Mucosa of rectum (tissue), 2 donors: Measurements from ENCODE around the gene SACS.

Source experiments
- H3K27ac ChIP-seq, 2 donors: one replicate each; pipeline ENCODE4 v1.7.0; 2013; ENCODE audit warnings: inconsistent platforms in 2 of 2, low read depth in 2 of 2, low read length in 2 of 2
- H3K27me3 ChIP-seq, 2 donors: one replicate each; pipeline ENCODE4 v1.7.0; 2013; ENCODE audit warnings: low read length in 2 of 2; ENCODE audit not compliant: control insufficient read depth in 2 of 2, insufficient read depth in 2 of 2
- H3K36me3 ChIP-seq, 2 donors: one replicate each; pipeline ENCODE4 v1.7.0; 2013; ENCODE audit warnings: low read length in 2 of 2; ENCODE audit not compliant: control insufficient read depth in 2 of 2, insufficient read depth in 2 of 2
- H3K4me1 ChIP-seq, 2 donors: one replicate each; pipeline ENCODE4 v1.7.0; 2013; ENCODE audit warnings: low read length in 2 of 2, mild to moderate bottlenecking in 1 of 2; ENCODE audit not compliant: control insufficient read depth in 2 of 2, insufficient read depth in 2 of 2
- H3K4me3 ChIP-seq, 2 donors: one replicate each; pipeline ENCODE4 v1.7.0; 2013; ENCODE audit warnings: low read length in 2 of 2
- H3K9ac ChIP-seq, 2 donors: one replicate each; pipeline ENCODE4 v1.7.0; 2013; ENCODE audit warnings: low read length in 2 of 2, low read depth in 1 of 2, mild to moderate bottlenecking in 1 of 2
- H3K9me3 ChIP-seq, 2 donors: one replicate each; pipeline ENCODE4 v1.7.0; 2013; ENCODE audit warnings: low read length in 2 of 2; ENCODE audit not compliant: control insufficient read depth in 2 of 2
- donor health status: healthy.
- donor health status: Normal muscosa, but diverticular disease.

The SACS gene

DNA sequence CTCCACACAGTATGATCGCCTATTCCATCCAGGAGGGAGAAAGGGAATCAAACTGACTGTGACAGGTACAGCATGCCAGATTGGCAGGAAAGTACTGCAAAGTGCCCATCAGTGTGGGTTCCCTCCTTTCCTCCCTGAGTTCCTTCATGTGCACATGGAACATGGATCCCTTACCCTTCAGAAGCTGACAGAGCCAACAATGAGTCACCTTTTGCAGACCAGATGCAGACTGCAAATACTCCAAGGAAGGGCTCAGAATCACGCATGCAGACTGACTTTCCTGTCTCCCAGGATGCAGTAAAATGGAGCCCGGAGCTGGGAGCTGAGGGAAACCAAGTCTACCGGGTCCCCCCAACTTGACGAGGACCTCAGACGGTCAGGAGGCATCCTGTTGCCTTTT, 41.8 kb downstream of the SACS start:
- Histone ChIP-seq H3K4me3 (no peak overlapping the region), H3K36me3 (no peaks in the 10 kb centered on the region), H3K27ac (no peak overlapping the region), H3K9ac (no peak overlapping the region), H3K27me3 (no peaks in the 10 kb centered on the region), H3K4me1 (no peaks in the 10 kb centered on the region), H3K9me3 (no peaks in the 10 kb centered on the region)

DNA sequence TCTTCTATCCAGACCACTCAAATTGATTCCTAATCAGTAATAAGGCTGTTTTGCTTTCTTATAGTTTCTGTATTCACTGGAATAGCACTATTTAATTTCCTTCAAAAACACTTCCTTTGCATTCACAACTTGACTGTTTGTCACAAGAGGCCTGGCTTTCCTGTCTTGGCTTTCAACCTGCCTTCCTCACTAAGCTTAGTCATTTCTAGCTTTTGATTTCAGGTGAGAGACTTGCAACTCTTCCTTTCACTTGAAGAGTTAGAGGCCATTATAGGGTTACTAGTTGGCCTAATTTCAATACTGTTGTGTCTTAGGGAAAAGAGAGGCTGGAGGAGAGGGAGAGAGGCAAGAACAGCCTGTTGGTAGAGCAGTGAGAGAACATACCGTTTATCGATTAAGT, 47.0 kb downstream of the SACS start:
- Histone ChIP-seq H3K9ac (no peak overlapping the region), H3K36me3 (no peaks in the 10 kb centered on the region), H3K27me3 (no peaks in the 10 kb centered on the region), H3K4me3 (no peak overlapping the region), H3K27ac (no peak overlapping the region), H3K4me1 (no peaks in the 10 kb centered on the region), H3K9me3 (no peaks in the 10 kb centered on the region)

DNA sequence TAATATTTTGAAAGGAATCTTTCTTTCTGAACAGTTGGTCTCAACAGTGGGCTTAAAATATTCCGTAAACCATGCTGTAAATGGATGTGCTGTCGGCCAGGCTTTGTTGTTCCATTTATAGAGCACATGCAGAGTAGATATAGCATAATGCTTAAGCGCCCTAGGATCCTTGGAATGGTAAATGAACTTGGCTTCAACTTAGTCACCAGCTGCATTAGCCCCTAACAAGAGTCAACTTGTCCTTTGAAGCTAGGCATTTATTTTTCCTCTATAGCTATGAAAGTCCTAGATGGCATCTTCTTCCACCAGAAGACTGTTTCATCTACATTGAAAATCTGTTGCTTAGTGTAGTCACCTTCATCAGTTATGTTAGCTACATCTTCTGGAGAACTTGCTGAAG, 47.6 kb downstream of the SACS start:
- no peak overlapping the region for H3K4me3 ChIP-seq
- no peak overlapping the region for H3K27ac ChIP-seq
- no peaks in the 10 kb centered on the region for H3K27me3 ChIP-seq
- H3K36me3 ChIP-seq = no peaks in the 10 kb centered on the region
- H3K9me3 ChIP-seq = no peaks in the 10 kb centered on the region
- H3K4me1 ChIP-seq = no peaks in the 10 kb centered on the region
- no peak overlapping the region for H3K9ac ChIP-seq

DNA sequence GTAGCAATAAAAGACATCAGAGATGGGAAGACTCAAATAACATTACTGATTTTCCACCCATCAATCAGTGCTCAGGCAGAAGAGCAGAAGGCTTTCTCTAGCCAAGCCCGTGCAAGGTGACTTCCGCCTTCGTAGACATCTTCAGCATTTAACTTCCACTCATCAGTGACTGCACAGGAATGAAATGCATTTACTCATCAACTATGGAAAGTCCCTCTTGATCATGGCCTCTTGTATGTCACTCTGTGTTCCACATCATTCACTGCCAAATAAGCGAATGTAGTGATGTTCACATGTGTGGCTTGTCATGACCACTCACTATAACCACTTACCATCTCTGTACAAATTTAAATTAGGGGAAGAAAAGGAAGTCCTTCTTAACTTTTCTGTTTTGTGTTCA, 49.4 kb downstream of the SACS start:
- H3K9ac ChIP-seq = no peak overlapping the region
- H3K4me1 ChIP-seq = no peaks in the 10 kb centered on the region
- no peaks in the 10 kb centered on the region for H3K9me3 ChIP-seq
- no peak overlapping the region for H3K4me3 ChIP-seq
- H3K27me3 ChIP-seq = no peaks in the 10 kb centered on the region
- H3K27ac ChIP-seq = no peak overlapping the region
- no peaks in the 10 kb centered on the region for H3K36me3 ChIP-seq

DNA sequence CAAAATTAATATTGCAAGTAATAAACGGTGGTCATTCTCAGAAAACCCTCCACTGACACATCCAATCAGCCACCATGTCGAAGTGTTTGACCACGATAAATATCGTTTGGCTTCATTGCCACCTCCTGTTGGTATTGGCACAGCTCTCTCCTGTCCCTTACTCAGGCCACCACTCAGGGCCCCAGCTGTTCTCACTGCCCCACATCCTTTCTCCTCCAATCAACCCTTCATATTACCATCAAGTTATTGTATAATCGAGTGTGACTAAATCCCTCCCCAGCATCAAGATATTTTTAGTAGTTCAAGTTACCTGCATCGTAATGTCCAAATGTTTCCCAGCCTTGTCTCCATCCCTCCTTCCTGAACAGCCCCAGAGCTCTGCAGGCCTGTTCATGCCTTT, 50.4 kb downstream of the SACS start:
- Histone ChIP-seq H3K27me3 (no peaks in the 10 kb centered on the region), H3K36me3 (no peaks in the 10 kb centered on the region)

DNA sequence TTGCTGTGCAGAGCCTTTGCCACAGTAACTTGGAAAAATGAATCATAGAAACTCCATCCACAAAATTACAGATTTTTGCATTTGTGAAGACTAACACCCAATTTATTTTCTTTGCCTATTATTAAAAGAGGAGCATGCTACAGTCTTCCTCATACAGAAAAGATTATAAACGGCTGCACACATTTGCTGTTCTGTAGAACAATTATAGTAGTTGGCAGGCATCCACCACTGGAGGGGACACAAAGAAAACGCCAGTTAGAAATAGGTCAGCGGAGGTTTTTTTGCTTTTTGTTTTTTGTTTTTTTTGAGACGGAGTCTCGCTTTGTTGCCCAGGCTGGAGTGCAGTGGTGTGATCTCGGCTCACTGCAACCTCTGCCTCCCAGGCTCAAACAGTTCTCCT, 51.6 kb downstream of the SACS start:
- H3K36me3 ChIP-seq = no peaks in the 10 kb centered on the region
- H3K27me3 ChIP-seq = no peaks in the 10 kb centered on the region
- no peak overlapping the region for H3K27ac ChIP-seq
- no peak overlapping the region for H3K4me3 ChIP-seq
- H3K9ac ChIP-seq = no peak overlapping the region
- no peaks in the 10 kb centered on the region for H3K9me3 ChIP-seq
- no peaks in the 10 kb centered on the region for H3K4me1 ChIP-seq

More for the DNA sequence above, 50.4 kb downstream of the SACS start:
- H3K9me3 ChIP-seq = no peaks in the 10 kb centered on the region
- no peak overlapping the region for H3K4me3 ChIP-seq
- H3K4me1 ChIP-seq = no peaks in the 10 kb centered on the region
- H3K9ac ChIP-seq = no peak overlapping the region
- no peak overlapping the region for H3K27ac ChIP-seq

DNA sequence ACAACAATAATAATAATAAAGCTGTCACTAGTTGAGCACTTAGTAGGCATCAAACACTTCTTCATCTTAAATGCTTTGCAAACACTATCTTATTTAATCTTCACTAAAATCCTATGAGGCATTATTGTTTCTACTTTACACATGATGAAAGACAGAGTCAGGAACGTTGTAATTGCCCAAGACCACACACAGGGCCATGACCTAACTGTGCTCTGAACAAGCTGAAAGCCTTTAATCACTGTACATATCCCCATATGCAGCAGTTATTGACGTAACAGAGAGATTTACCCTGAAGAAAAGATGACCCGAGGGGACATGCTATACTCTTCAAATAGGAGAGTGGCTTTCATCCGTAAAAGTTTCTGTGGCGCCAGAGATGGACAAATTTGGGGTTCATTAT, 53.0 kb downstream of the SACS start:
- Histone ChIP-seq H3K27ac (no peak overlapping the region), H3K9me3 (no peaks in the 10 kb centered on the region), H3K36me3 (no peaks in the 10 kb centered on the region), H3K4me3 (no peak overlapping the region), H3K4me1 (peaks cover 0 to 4% of the 10 kb centered on the region in 2 donors), H3K27me3 (no peaks in the 10 kb centered on the region), H3K9ac (no peak overlapping the region)

DNA sequence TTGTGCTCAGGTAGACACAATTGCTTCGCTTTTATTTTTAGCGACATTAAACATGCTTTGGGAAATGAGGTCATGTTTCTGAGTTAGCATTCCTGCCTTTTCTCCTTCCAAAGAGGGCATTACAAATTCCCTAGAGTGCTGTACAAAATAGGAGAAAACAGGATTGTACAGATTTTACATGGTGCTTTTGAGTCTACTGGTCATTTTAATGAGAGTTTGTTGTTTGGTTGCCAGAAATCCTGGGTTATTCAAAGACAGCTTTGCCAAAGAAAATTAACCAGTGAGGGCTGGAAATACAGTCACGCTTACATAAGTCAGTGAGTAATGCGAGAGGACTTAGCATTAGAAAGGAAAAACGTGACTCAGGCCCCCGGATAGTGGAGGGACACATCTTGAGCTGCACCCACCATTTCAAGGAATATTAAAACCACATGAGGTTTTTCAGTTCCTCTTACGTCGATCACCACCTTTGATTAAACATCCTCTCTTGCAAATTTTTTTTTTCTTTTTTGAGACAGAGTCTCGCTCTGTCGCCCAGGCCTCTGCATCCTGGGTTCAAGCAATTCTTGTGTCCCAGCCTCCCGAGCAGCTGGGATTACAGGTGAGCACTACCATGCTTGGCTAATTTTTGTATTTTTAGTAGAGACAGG, 55.4 kb downstream of the SACS start:
- H3K9ac ChIP-seq = no peak overlapping the region
- peak overlapping the region; percentile 27 to 33 for H3K27ac ChIP-seq
- H3K4me1 ChIP-seq = peaks cover 0 to 4% of the 10 kb centered on the region in 2 donors

DNA sequence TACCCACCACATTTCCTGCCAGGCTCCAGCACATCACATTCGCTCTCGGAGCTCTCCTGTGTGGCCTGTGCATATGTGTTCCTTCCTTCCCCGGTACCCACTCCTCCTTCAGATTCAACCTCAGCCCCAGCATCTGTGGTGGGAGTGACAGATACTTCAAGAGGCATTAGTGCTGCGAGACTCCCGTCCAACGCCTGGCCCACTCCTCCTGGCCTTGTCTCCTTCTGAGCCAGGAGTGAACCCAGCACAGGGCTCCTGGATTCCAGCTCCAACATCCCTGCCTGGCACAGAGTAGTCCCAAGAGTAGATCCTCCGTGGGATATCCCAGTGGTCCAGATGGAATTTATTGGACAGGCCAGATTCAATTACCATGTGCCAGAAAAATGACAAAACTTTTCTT, 55.9 kb downstream of the SACS start:
- H3K36me3 ChIP-seq = no peaks in the 10 kb centered on the region
- H3K27ac ChIP-seq = peak overlapping the region; percentile 27 to 33
- no peak overlapping the region for H3K4me3 ChIP-seq
- H3K9ac ChIP-seq = no peak overlapping the region
- H3K9me3 ChIP-seq = no peaks in the 10 kb centered on the region
- peaks cover 0 to 6% of the 10 kb centered on the region in 2 donors for H3K4me1 ChIP-seq
- H3K27me3 ChIP-seq = no peaks in the 10 kb centered on the region

More for the DNA sequence above, 55.4 kb downstream of the SACS start:
- no peaks in the 10 kb centered on the region for H3K27me3 ChIP-seq
- no peak overlapping the region for H3K4me3 ChIP-seq
- H3K9me3 ChIP-seq = no peaks in the 10 kb centered on the region
- no peaks in the 10 kb centered on the region for H3K36me3 ChIP-seq

DNA sequence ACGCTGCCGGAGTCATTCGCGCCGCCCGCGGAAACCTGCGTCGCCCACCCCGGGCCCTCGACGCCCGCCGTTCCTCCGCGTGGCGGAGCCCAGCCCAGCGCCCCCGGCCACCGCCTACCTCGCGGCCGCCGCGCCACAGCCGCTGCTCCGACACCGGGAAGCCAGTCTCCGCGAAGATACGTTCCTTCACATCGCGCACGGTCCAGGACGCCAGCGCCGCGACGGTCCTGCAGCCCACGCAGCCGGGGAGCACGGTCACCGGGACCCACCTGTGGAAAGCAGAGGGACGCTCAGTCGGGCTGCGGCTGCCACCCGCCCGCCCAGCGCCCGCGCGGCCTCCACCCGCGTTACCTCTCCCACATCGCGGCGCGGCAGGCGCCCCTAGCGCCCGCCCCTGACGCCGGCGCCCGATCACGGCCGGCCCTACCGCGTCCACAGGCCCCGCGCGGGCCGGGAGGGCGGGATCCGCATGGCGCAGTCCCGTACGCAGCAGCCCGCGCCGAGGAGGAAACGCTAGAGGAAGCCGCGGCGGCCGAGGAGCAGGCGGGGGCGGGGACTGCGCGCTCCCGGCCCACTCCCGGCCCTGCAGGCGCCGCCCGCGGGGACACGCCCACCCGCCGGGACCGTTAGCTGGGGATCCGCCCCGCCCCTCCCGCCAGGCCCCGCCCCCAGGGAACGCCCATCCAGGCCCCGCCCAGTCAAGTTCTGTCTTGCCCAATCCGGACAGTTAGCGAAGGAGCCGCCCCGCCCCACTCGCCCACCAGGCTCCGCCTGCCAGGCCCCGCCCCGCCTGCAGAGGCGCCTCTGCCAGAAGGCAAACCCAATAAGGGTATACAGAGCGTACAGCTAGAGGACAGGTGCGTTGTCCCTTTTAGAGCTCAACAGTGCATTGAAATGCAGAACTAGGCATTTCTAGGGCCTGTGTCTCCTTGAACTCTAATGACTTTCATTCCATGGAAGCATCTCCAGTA, 58.2 kb downstream of the SACS start:
- peak overlapping the region; percentile 20 to 71 for H3K27ac ChIP-seq
- peak overlapping the region; percentile 56 to 79 for H3K9ac ChIP-seq
- no peaks in the 10 kb centered on the region for H3K9me3 ChIP-seq
- H3K4me1 ChIP-seq = peaks cover 0 to 9% of the 10 kb centered on the region in 2 donors
- H3K4me3 ChIP-seq = peak overlapping the region; percentile 68 to 77
- H3K27me3 ChIP-seq = no peaks in the 10 kb centered on the region
- no peaks in the 10 kb centered on the region for H3K36me3 ChIP-seq
